ENCODE results near the gene SH3D21. TPM values are rescaled to one million over a fixed set of nuclear protein-coding genes. Genes with fewer than 3 reads are reported as not detected.

The SH3D21 gene
- total RNA-seq, 1 experiment from 2014 or later, result 18.3 TPM

- no peak overlapping the region for H3K4me2 ChIP-seq (ENCODE audit: insufficient read depth, insufficient read length, low read length)
- Mint-ChIP-seq H3K27ac (no peak overlapping the region; a peak in 1 of 7 replicates), H3K36me3 (ENCODE audit: insufficient read depth in 1 of 3, low read depth in 3 of 3) (peaks cover 47 to 82% (median 78%) of the 10 kb centered on the region in 3 experiments), H3K27me3 (ENCODE audit: low read depth) (no peaks in the 10 kb centered on the region), H3K4me3 (no peak overlapping the region), H3K9me3 (no peaks in the 10 kb centered on the region), H3K4me1 (no peaks in the 10 kb centered on the region)
- no peaks in the 10 kb centered on the region for H3K9me3 ChIP-seq (ENCODE audit: control insufficient read depth, low read depth, low read length)
- H3K14ac ChIP-seq (ENCODE audit: insufficient read depth, low read length), result no peak overlapping the region
- TF ChIP-seq CTCF (conservative IDR thresholded peaks at IDR 0.05), result no peak
- DNase-seq, result no peak
- H3K9ac ChIP-seq (ENCODE audit: extremely low read depth, insufficient read length, low read length), result no peak overlapping the region
- H3K79me2 ChIP-seq (ENCODE audit: insufficient read depth, low read length), result no peaks in the 10 kb centered on the region
- no peaks in the 10 kb centered on the region for H3K27me3 ChIP-seq (ENCODE audit: insufficient read depth, low read length)
- H3K56ac ChIP-seq (ENCODE audit: insufficient read length, low read depth, low read length), result no peak overlapping the region
- H4K8ac ChIP-seq (replicated peaks; ENCODE audit: insufficient read length, low read depth, low read length), result no peak overlapping the region
- H3K79me1 ChIP-seq (ENCODE audit: insufficient read depth, low read depth, low read length, poor library complexity, severe bottlenecking), result peaks cover 6% of the 10 kb centered on the region
- no peak overlapping the region for H2AFZ ChIP-seq (ENCODE audit: low read length)
- no peak overlapping the region for H3T11ph ChIP-seq (ENCODE audit: low read length)
- no peak overlapping the region for H2BK20ac ChIP-seq (ENCODE audit: low read depth, low read length, poor library complexity, severe bottlenecking)
- no peak overlapping the region for H3K4ac ChIP-seq (ENCODE audit: low read depth, low read length)
- H2AK5ac ChIP-seq (ENCODE audit: insufficient read length, low read length), result no peak overlapping the region
- H2BK15ac ChIP-seq (ENCODE audit: low read depth, low read length), result no peak overlapping the region
- no peak overlapping the region for H2BK5ac ChIP-seq (ENCODE audit: insufficient read length, low read length)
- H3K23ac ChIP-seq (ENCODE audit: insufficient read length, low read depth, low read length), result no peak overlapping the region
- no peaks in the 10 kb centered on the region for H4K20me1 ChIP-seq (ENCODE audit: control insufficient read depth, insufficient read depth, insufficient read length)
- no peak overlapping the region for H3K27ac ChIP-seq (ENCODE audit: insufficient read length, low read depth, low read length)
- H3K18ac ChIP-seq (ENCODE audit: insufficient read length, low read depth, low read length), result no peak overlapping the region
- H4K91ac ChIP-seq (ENCODE audit: insufficient read length, low read depth, low read length), result no peak overlapping the region
- no CpG with 5 or more reads among the region's 13 CpGs for WGBS (ENCODE audit: extremely low coverage, insufficient read length, low lambda C conversion rate)
- no peaks in the 10 kb centered on the region for H3K4me1 ChIP-seq (ENCODE audit: insufficient read depth, low read length)
- no peaks in the 10 kb centered on the region for H3K23me2 ChIP-seq (ENCODE audit: insufficient read length, low read depth, low read length, poor library complexity, severe bottlenecking)
- no peak overlapping the region for H2BK120ac ChIP-seq (ENCODE audit: low read depth, low read length, poor library complexity, severe bottlenecking)
- H4K5ac ChIP-seq (ENCODE audit: insufficient read length, low read depth, low read length), result no peak overlapping the region
- no peak overlapping the region for H2BK12ac ChIP-seq (ENCODE audit: insufficient read length, low read depth, low read length)
Observed at GRCh38 chr1:36286802-36287201, 19.4 kb upstream of the SH3D21 start.

Measured in H9 (cell line).